Spinal cord (tissue), 10 donors: Measurements from ENCODE around the gene B4GALT5. TPM values are rescaled to one million over a fixed set of nuclear protein-coding genes. Genes with fewer than 3 reads are reported as not detected.
"Not testable (repeated sequence)": the region's sequence is repeated elsewhere in the genome, so short reads cannot be mapped to it uniquely, and the experiment has no call there.

Source experiments
- DNase-seq, 6 donors: peaks; one replicate each; pipeline versions ENCODE4 v3.0.0 to v3.0.0-alpha.2; 2013 to 2015; ENCODE audit warnings: low spot score in 6 of 6, low read depth in 4 of 6
- H3K27ac ChIP-seq: one replicate; pipeline ENCODE4 v1.5.1; 2013; ENCODE audit warnings: low read depth, low read length, control low read depth
- H3K27me3 ChIP-seq: one replicate; pipeline ENCODE4 v1.6.1; 2013; ENCODE audit warnings: low read length; ENCODE audit not compliant: control insufficient read depth, insufficient read depth
- H3K36me3 ChIP-seq: one replicate; pipeline ENCODE4 v1.6.1; 2013; ENCODE audit warnings: low read length; ENCODE audit not compliant: control insufficient read depth, insufficient read depth
- H3K4me1 ChIP-seq: one replicate; pipeline ENCODE4 v1.6.1; 2013; ENCODE audit warnings: low read length; ENCODE audit not compliant: control insufficient read depth, insufficient read depth
- H3K4me3 ChIP-seq: one replicate; pipeline ENCODE4 v1.5.1; 2013; ENCODE audit warnings: low read depth, low read length, control low read depth
- H3K9me3 ChIP-seq: one replicate; pipeline ENCODE4 v1.6.1; 2013; ENCODE audit warnings: low read length; ENCODE audit not compliant: control insufficient read depth, insufficient read depth
- WGBS: methylation state at CpG from one replicate; pipeline ENCODE4 v1.1.5; 2013; ENCODE audit warnings: missing lambda C conversion rate; ENCODE audit not compliant: insufficient coverage; 5-methylcytosine and 5-hydroxymethylcytosine counted together
- polyA plus RNA-seq, 2 donors: library from polyadenylated mRNA; unstranded; fragments of 120-200 nt; gene quantifications; one replicate each; pipeline ENCODE4 v1.2.1, GENCODE V29; 2013; ENCODE audit not compliant: insufficient read length in 2 of 2
- total RNA-seq, 2 donors: library from RNA; depleted of rRNA in 1 of 2; stranded (reverse); fragments of 120-200 nt in 1 of 2; fragments of >200 nt in 1 of 2; gene quantifications; one replicate each; pipeline versions ENCODE4 v1.2.3 to v1.2.4, GENCODE V29; 2013 to 2014
- donor health status: healthy.

B4GALT5 gene
- total and polyA plus RNA-seq, 4 donors = 29.6 to 67.9 (median 58.1) TPM

DNA sequence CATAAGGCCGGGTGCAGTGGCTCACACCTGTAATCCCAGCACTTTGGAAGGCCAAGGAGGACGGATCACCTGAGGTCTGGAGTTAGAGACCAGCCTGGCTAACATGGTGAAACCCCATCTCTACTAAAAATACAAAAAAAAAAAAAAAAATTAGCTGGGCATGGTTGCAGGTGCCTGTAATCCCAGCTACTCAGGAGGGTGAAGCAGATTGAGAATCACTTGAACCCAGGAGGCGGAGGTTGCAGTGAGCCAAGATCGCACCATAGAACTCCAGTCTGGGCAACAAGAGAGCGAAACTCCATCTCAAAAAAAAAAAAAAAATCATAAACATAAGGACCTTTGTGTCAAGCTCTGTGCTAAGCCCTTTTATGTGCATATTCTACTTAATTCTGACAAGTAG is 7.8 kb downstream of the B4GALT5 start:
- not testable (repeated sequence) for H3K9me3 ChIP-seq, DNase-seq, H3K27ac ChIP-seq, H3K4me3 ChIP-seq, H3K36me3 ChIP-seq, H3K27me3 ChIP-seq, H3K4me1 ChIP-seq
- WGBS = 100% methylated on average over 1 of the region's 5 CpGs

DNA sequence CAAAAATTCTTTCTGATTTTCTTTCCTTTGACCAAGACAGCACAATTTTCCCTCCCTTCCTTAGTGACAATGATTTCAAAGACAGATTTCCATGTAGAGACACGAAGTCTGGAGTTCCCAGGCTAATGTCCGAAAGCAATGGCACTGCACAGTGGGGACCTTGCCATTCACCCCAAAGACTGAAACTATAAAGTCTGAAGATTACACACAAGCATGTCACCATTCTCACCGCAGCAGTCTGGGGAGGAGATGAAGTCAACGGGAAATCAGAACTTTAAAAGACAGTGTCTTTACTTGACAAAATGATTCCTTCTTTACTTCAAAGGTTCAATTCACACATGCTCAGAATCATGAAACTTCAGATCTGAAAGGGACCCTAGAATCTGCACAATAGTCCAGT is 8.3 kb downstream of the B4GALT5 start:
- H3K4me1 ChIP-seq = peaks cover 3% of the 10 kb centered on the region
- DNase-seq = no peak
- H3K27me3 ChIP-seq = no peaks in the 10 kb centered on the region
- H3K4me3 ChIP-seq = no peak overlapping the region
- H3K36me3 ChIP-seq = no peaks in the 10 kb centered on the region
- H3K9me3 ChIP-seq = no peaks in the 10 kb centered on the region
- H3K27ac ChIP-seq = no peak overlapping the region
- 59% methylated on average over 2 of the region's 4 CpGs for WGBS

DNA sequence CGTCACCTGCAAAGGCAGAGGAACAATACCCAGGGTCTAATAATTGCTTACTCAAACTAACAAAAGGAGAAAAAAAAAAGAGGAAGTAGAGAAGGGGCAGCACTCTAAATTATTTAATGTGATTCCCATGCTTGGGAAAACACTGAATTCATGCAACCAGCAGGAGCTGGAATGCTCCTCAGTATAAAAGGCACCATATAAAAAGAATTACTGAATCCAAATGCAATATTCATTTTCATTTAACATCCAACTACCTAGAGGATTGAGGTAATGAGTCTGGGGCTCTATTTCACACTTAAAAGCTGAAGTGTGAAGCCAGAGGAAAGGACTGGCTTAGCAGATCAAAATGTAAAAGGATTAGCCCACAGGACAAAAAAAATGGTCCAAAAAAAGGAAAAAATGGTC is 8.7 kb downstream of the B4GALT5 start:
- no peaks in the 10 kb centered on the region for H3K27me3 ChIP-seq
- no peak overlapping the region for H3K4me3 ChIP-seq
- WGBS = no CpG with 5 or more reads among the region's 1 CpG
- no peak overlapping the region for H3K27ac ChIP-seq
- H3K36me3 ChIP-seq = no peaks in the 10 kb centered on the region
- no peaks in the 10 kb centered on the region for H3K9me3 ChIP-seq
- H3K4me1 ChIP-seq = peaks cover 3% of the 10 kb centered on the region
- DNase-seq = peak in 1 of 6 donors; percentile 77

DNA sequence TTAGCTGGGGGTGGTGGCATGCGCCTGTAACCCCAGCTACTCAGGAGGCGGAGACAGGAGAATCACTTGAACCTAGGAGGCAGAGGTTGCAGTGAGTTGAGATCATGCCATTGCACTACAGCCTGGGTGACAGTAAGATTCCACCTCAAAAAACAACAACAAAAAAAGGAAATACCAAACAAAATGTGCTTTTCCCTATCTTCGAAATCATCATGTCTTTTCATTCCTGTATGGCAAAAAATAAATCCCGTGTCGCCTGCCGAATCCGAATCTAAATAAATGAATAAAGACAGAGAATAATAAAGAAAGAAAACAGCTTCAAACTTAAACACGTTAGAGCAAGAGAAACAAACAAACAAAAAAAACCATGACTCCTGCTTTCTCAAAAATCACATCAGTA is 11.8 kb downstream of the B4GALT5 start:
- Histone ChIP-seq H3K27me3 (no peaks in the 10 kb centered on the region), H3K4me1 (peaks cover 4% of the 10 kb centered on the region), H3K9me3 (no peaks in the 10 kb centered on the region), H3K27ac (no peak overlapping the region), H3K4me3 (no peak overlapping the region), H3K36me3 (no peaks in the 10 kb centered on the region)
- DNase-seq = no peak
- no CpG with 5 or more reads among the region's 8 CpGs for WGBS

DNA sequence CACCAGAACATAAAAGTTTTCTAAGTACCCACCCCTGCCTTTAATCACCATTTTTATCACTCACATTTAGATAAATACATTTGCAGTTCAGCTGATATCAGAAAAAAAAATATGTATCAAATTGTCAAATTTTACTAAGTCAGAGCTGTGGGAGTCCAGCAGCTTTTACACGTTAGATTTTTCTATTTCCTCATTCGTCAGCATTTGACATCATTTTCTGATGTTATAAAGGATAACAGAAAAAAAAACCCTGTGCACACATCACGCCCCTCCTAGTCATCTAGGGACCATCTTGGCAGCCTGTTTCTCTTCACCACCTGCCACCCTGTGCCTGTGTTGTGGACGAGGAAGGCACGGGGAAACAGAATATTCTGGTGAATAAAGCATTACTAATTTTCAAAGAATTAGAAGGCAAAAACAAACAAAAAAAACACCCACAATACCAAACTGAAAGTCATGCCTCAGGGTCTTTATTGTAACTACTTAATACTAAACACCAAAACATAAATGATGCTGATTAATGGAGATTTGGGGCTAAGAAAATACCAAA is 12.4 kb downstream of the B4GALT5 start:
- Histone ChIP-seq H3K4me1 (peaks cover 4% of the 10 kb centered on the region), H3K4me3 (no peak overlapping the region), H3K36me3 (no peaks in the 10 kb centered on the region), H3K9me3 (no peaks in the 10 kb centered on the region), H3K27me3 (no peaks in the 10 kb centered on the region), H3K27ac (no peak overlapping the region)
- WGBS = no CpG with 5 or more reads among the region's 5 CpGs
- peak in 2 of 6 donors; percentile 60 to 69 for DNase-seq

DNA sequence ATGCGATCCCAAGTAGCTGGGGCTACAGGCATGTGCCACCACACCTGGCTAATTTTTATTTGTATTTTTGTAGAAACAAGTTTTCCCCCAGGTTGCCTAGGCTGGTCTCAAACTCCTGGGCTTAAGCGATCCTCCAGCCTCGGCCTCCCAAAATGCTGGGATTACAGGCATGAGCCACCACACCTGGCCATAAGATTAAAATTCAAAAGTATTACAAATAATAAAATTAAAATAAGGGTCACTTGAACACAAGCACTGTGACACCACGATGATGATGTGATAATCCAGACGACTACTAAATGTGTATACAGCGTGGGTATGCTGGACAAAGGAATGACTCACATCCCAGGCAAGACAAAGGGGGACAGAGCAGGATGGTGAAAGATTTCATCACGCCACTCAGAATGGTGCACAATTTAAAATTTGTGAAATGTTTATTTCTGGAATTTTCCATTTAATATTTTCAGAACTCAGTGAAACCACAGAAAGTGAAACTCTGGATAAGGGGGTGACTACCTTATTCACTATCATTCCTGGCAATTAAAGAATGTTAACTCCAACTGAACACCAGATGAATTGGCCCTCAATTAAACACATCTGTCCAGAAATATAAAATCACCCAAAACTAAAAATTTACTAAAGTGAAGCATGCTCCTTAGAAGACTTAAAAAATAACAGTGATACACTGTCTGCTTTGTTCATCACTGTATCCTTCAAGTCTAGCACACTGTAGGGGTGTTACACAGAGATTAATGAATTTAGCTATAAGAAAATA is 13.1 kb downstream of the B4GALT5 start:
- H3K4me1 ChIP-seq = peaks cover 4% of the 10 kb centered on the region
- H3K27ac ChIP-seq = no peak overlapping the region
- H3K36me3 ChIP-seq = no peaks in the 10 kb centered on the region
- H3K4me3 ChIP-seq = no peak overlapping the region
- 72% methylated on average over 2 of the region's 7 CpGs for WGBS
- no peak for DNase-seq
- no peaks in the 10 kb centered on the region for H3K27me3 ChIP-seq
- no peaks in the 10 kb centered on the region for H3K9me3 ChIP-seq

DNA sequence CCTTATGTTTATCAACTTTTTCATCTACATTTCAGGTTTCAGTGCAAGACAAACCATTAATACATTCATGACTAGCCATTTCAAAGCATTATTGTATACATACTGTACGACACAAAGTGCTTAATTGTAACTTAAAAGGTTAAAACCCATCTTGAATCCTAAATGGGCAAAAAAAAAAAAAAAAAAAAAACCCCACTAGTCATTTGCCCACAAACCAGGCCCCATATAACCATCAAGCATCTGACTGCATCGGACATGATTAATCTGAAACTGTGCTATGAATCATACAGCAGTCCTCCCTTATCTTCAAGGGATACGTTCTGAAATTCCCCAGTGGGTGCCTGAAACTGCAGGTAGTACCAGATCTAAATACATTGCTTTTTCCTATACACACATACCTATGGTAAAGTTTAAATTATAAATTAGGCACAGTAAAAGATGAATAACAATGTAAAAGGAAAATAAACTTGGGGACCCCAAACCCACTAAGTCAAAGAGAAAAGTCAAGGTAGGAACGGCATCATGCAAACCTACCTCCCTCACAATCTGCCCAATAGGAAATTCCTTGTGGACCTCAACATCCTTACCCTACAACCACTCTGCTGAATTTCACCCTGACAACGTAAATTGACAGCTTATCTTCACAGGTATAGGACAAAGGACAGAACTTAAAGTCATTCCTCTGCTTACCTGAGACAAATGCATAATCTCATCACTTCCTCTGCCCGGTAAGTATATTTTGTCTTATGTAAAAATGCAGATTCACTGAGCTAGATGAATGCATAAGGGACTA is 14.3 kb downstream of the B4GALT5 start:
- WGBS = 89% methylated on average over 1 of the region's 6 CpGs
- Histone ChIP-seq H3K4me1 (peaks cover 4% of the 10 kb centered on the region), H3K27me3 (no peaks in the 10 kb centered on the region), H3K36me3 (no peaks in the 10 kb centered on the region), H3K4me3 (no peak overlapping the region), H3K9me3 (no peaks in the 10 kb centered on the region), H3K27ac (no peak overlapping the region)
- DNase-seq = no peak

DNA sequence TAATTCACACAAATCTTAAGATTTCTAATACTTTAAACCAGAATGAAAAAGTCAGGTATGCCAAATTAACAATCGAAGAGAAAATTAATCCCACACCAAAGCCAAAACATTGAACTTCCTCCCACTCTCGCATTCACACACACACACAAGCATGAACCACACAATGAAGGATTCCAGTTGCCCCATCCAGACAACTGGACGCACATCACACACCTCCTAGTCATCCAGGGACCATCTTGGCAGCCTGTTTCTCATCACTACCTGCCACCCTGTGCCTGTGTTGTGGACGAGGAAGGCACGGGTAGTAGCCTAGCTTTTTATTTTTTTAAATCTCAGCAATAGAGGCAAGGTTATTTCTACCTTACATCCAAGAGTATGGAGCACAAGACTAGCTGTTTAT is 15.2 kb downstream of the B4GALT5 start:
- DNase-seq = no peak
- Histone ChIP-seq H3K36me3 (no peaks in the 10 kb centered on the region), H3K4me1 (peaks cover 4% of the 10 kb centered on the region), H3K4me3 (no peak overlapping the region), H3K27me3 (no peaks in the 10 kb centered on the region), H3K27ac (no peak overlapping the region), H3K9me3 (no peaks in the 10 kb centered on the region)
- 83% methylated on average over 3 of the region's 5 CpGs for WGBS

DNA sequence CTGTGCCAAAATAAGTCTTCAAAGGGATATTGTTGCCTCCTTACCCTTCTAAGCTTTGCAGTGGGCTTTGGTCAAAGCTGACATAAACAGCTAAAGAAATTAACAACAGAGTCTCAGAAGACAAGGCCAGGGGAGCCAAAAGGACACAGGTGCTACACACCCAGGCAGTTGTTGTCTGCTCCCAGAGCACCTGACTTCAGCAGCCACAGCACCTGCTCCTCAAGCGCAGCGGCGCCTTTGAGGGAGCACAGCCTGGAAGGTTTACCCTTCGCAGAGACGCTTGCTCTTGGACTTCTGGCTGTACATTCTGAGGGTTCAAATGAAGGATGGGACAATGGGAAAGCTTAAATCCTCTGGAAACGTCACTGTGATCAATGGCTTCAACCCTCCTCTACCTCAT is 16.6 kb downstream of the B4GALT5 start:
- no peaks in the 10 kb centered on the region for H3K36me3 ChIP-seq
- peaks cover 4% of the 10 kb centered on the region for H3K4me1 ChIP-seq
- peak in 1 of 6 donors; percentile 47 for DNase-seq
- no peaks in the 10 kb centered on the region for H3K27me3 ChIP-seq
- H3K4me3 ChIP-seq = no peak overlapping the region
- no peak overlapping the region for H3K27ac ChIP-seq
- H3K9me3 ChIP-seq = peaks cover 2% of the 10 kb centered on the region
- 60% methylated on average over 5 of the region's 6 CpGs for WGBS
